ENCODE results near the gene ZNF33B.

ZNF33B gene

DNA sequence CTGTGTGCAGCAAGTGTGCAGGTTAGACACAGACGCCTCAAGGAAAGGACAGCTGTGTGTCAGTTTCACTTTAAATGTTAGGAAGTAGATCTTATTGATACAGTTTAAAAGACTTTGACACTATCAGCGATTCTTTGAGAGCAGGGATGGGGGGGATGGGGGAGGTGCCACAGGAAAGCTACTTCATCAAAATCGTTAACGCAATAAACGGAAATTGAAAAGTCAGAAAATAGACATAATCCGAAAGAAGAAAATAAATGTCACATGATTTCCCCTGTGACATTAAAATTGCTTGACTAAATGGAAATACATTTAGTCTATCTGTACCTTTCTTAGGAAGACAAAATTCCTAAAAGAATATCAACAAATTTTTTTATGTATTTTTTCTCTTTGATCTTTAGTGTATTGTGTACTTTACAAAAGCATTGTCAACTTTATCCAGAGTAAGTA lies 476 bp upstream of the ZNF33B start:
- TF ChIP-seq, protein P1, sequence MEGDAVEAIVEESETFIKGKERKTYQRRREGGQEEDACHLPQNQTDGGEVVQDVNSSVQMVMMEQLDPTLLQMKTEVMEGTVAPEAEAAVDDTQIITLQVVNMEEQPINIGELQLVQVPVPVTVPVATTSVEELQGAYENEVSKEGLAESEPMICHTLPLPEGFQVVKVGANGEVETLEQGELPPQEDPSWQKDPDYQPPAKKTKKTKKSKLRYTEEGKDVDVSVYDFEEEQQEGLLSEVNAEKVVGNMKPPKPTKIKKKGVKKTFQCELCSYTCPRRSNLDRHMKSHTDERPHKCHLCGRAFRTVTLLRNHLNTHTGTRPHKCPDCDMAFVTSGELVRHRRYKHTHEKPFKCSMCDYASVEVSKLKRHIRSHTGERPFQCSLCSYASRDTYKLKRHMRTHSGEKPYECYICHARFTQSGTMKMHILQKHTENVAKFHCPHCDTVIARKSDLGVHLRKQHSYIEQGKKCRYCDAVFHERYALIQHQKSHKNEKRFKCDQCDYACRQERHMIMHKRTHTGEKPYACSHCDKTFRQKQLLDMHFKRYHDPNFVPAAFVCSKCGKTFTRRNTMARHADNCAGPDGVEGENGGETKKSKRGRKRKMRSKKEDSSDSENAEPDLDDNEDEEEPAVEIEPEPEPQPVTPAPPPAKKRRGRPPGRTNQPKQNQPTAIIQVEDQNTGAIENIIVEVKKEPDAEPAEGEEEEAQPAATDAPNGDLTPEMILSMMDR (IDR thresholded peaks at IDR 0.05; ENCODE audit: insufficient read depth, low read depth, low read length, missing control alignments): no peak
- peak overlapping the region; percentile 83 for H3K4me3 ChIP-seq (ENCODE audit: low read depth, low read length)
- DNase-seq (ENCODE audit: low read depth): no peak

DNA sequence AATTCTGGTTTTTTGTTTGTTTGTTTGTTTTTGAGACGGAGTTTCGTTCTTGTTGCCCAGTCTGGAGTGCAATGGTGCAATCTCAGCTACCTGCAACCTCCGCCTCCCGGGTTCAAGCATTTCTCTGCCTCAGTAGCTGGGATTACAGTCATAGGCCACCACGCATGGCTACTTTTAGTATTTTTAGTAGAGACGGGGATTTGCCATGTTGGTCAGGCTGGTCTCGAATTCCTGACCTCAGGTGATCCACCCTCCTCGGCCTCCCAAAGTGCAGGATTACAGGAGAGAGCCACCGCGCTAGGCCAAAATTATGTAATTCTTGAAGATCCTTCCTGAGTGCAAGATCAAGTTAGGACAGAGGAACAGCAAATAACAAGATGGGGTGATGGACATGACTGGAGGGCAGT lies 719 bp downstream of the ZNF33B start:
- peak overlapping the region; percentile 83 for H3K4me3 ChIP-seq (ENCODE audit: low read depth, low read length)
- DNase-seq (ENCODE audit: low read depth): no peak
- TF ChIP-seq, protein P1 (IDR thresholded peaks at IDR 0.05; ENCODE audit: insufficient read depth, low read depth, low read length, missing control alignments): no peak

DNA sequence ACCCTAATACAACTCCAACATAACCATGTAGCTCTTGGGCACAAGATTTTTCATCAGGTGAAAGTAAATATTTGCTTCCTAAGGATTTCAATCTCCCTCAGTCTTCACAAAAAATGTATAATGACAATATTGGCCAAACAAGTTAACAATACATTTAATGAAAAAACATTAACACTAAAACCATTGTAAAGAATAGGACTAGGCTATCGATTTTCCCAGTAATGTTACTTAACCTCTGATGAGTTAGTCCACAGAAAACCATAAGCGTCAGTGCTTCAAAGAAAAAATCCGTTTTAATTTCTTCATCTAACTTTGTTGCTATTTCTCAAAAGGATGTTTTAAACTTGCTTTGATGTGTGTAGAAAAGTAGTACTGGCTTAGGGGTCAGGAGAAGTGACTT lies 1.2 kb downstream of the ZNF33B start:
- H3K4me3 ChIP-seq (ENCODE audit: low read depth, low read length): peak overlapping the region; percentile 83
- DNase-seq (ENCODE audit: low read depth): no peak
- TF ChIP-seq, protein P1 (IDR thresholded peaks at IDR 0.05; ENCODE audit: insufficient read depth, low read depth, low read length, missing control alignments): no peak

DNA sequence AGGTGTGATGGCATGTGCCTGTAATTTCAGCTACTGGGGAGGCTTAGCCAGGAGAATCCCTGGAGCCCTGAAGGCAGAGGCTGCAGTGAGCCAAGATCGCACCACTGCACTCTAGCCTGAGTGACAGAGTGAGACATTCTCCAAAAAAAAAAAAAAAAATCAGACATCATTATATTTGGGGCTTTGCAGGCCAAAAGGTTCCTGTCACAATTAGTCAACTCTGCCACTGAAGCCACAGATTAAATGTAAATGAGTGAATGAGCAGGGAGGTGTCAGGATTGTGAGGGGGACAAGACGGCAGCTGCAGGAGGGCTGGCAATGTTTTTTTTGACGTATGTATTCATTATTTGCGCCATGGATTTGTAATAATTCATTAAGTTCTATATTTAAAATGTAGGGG lies 3.3 kb downstream of the ZNF33B start:
- TF ChIP-seq, protein P1 (IDR thresholded peaks at IDR 0.05; ENCODE audit: insufficient read depth, low read depth, low read length, missing control alignments): no peak

DNA sequence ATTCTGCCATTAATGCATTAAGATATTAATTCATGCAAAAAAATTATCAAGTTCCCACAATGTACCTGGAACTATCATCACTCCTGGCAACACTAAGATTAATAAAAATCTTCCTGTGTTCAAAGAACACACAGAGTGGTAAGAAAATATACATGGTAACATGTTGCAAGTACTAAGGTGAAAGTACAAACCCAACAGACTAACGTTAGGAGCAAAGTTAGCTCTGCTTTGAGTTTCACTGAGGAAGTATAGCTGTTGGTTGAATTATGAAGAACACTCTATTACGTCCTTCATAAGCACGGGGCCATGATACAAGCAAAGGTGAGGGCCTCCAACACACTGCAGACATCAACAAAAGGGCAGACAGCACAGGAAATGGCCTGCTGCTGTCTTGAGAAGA lies 5.8 kb downstream of the ZNF33B start:
- no peak overlapping the region for H3K4me3 ChIP-seq (ENCODE audit: low read depth, low read length)
- TF ChIP-seq, protein P1 (IDR thresholded peaks at IDR 0.05; ENCODE audit: insufficient read depth, low read depth, low read length, missing control alignments): no peak
- DNase-seq (ENCODE audit: low read depth): no peak

More for the DNA sequence above, 3.3 kb downstream of the ZNF33B start:
- no peak for DNase-seq (ENCODE audit: low read depth)
- no peak overlapping the region for H3K4me3 ChIP-seq (ENCODE audit: low read depth, low read length)

DNA sequence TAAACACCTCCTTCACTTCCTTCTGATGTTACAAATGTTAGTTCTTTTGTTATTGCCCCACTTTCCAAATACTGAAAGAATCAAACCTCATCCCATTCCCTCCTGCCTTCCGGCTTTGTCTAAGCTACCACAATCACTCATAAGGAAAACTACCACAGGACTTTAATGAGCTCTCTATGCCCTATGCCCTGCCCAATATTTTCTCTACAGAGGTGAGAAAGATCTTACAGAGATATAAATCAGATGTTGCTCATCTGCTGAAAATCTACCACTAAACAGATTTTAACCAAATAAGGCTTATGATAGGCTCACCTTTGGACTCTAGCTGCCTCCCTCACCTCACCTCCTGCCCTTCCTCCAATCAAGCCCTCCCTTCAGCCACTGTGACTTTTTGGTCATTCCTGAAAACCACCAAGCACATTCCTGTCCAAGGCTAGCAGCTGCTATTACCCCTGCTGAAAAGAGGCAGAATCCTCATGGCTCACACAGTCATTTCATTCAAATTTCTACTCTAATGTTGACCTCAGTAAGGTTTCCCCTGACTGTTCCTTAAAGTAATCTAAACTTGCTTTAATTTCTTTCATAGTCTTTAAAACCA lies 7.7 kb downstream of the ZNF33B start:
- DNase-seq (ENCODE audit: low read depth): no peak
- TF ChIP-seq, protein P1 (IDR thresholded peaks at IDR 0.05; ENCODE audit: insufficient read depth, low read depth, low read length, missing control alignments): no peak
- no peak overlapping the region for H3K4me3 ChIP-seq (ENCODE audit: low read depth, low read length)

DNA sequence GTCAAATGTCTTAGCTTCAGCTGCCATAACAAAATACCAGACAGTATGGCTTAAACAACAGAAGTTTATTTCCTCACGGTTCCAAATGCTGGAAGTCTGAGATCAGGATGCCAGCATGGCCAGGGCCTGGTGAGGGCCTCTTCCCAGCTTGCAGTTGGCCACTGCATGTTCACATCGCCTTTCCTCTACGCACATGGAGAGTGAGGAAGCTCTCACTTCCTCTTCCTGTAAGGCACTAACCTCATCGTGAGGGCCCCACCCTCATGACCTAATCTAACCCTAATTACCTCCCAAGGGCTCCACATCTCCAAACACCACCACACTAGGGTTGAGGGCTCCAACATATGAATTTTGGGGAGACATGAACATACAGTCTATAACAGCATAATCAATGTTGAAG lies 14.4 kb downstream of the ZNF33B start:
- TF ChIP-seq, protein P1 (IDR thresholded peaks at IDR 0.05; ENCODE audit: insufficient read depth, low read depth, low read length, missing control alignments): no peak
- no peak overlapping the region for H3K4me3 ChIP-seq (ENCODE audit: low read depth, low read length)
- DNase-seq (ENCODE audit: low read depth): no peak
